ENCODE measurements around the gene ENTPD2.
A peak's percentile ranks its signal among the peaks of the same experiment; 100 is the strongest.

ENTPD2 gene
- 0 to 0.04 (median 0) reads per million in 3 experiments for total RNA-seq

DNA sequence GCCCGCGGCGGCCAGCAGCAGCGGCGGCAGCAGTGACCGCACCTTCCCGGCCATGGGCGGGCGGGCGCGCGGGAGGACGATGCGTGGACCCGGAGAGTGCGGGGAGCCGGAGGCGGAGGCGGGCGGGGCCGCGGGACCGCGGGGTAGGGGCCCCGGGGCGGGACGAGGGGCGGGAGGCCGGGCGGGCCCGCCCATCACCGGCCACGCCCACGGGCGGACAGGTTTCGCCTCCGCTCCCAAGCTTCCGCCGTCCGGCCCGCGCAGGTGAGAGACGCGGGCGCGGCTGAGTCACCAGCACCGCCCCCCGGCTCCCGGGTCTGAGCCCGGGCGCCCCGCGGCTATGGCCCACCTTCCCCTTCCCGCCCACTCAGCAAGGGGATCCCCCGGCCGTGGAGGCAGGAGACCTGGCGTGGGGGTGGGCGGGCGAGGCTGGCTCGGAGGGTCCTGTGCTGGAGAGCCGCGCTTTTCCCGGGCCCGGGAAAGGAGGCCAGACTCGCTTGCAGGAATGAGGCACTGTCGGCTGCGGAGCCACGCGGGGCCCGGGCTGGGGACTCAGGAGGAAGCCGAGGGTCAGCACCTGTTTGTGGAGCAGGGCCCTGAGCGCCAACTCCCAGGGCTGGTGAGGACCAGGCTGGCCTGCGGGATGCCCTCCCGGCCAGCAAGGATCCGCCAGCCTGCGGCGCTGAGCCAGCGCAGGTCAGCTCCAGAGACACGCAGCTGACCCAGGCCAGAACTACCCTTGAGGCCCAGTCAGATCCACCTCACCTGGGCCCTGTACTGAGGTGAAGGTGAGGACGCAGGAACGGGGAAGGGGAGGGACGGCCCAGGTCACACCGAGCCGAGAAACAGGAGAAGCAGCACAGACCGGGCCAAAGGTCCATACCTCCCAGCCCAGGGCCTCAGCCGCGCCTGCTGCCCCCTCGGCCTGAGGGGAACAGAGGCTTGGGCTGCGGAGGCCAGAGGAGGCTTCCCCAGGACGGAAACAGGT, at the start of gene ENTPD2:
TSS of gene ENTPD2 (minus strand) at position 118 of the 988 bp plus-strand sequence. CDS start at position 54, 64 bp downstream.
- no peak for DNase-seq

DNA sequence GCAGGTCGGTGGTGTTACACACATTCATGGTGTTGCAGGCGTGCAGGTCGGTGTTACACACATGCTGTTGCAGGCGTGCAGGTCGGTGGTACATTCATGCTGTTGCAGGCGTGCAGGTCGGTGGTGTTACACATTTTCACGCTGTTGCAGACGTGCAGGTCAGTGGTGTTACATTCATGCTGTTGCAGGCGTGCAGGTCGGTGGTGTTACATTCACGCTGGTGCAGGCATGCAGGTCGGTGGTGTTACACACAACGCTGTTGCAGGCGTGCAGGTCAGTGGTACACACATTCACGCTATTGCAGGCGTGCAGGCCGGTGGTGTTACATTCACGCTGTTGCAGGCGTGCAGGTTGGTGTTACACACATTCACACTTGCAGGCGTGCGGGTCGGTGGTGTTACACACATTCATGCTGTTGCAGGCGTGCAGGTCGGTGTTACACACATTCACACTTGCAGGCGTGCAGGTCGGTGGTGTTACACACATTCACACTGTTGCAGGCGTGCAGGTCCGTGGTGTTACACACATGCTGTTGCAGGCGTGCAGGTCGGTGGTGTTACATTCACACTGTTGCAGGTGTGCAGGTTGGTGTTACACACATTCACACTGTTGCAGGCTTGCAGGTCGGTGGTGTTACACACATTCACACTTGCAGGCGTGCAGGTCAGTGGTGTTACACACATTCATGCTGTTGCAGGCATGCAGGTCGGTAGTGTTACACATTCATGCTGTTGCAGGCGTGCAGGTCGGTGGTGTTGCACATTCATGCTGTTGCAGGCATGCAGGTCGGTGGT, 49.5 kb upstream of the ENTPD2 start:
- no peak for DNase-seq

DNA sequence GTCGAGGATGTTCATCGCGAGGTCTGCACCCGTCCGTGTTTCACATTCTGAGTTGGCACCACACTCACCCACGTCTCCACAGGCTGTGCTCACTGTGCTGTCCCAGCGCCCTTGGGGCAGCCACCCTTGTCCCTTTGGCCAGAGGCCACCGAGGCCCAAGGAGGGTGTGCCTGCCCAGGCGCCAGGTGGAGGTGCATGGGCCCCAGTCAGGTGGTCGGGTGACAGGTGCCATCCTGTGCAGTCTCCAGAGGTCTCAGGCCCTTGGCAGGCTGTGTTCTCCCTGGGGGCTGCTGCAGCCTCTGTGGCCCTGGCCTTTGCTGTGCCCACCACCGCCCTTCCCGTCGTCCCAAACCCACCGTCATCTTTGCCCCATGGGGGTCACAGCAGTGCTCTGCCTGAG, 45.4 kb upstream of the ENTPD2 start:
- DNase-seq, result no peak

DNA sequence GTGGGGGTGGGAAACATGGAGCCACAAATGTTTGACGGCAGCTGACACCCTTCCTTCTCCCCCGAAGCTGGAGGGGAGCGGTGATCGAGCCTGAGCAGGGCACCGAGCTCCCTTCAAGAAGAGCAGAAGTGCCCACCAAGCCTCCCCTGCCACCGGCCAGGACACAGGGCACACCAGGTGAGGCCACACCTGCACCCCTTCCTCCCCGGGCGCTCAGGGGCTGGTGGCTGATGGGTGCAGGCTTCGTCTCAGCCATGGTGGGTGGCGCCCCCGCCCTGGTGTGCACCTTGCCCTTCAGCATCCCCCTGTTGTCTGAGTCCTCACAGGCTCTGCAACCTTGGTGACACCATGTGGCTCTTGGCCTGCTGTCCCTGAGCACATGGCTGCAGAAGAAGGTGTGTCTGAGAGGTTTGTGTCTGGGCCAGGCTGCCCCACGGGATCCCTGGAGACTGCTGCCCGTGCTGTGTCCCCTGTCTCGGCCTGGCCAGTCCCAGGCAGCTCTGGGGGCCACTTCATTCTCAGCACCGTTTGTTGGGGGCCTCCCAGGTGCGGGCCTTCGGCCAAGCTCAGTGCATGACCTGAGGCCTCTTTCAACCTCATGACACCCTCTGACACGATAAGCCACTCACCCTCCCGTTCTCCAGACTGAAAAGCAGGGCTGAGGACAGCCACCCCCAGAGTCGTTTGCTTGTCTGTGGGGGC, 44.1 kb upstream of the ENTPD2 start:
- no peak for DNase-seq

DNA sequence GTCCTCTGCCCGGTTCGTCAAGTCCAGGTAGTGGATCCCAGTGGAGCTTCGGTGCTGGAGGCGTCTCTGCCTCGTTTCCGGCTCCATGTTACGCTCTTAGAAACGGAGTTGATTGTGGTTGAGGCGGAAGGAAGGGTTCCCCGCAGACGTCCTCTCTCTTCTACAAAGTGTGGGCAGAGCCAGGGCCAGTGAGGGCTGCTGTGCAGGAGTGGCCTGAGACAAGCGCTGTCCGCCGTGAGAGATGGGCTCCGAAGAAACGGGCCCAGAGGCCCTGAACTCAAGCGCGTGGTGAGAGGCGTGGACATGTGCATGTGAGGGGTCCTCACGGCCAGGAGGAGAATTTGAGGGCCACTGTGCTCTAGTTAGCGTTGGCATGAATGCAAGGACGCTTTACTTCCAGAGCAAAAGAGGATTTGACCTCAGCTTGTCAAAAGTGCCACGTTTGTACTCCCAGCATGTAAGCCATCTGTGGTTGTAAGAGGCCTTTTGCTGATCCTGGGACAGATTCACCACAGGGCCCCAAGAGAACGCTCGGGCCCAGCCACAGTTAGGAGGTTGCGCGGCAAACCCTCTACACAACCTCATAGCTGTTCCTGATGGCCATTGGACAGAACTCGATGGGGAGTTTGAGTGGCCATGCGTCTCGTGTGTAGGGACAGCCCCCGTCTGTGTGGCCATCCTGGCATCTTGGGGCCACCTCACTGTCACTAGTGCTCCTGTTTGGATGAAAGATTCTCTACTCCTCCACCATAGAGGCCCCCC, 43.1 kb upstream of the ENTPD2 start:
- no peak for DNase-seq

DNA sequence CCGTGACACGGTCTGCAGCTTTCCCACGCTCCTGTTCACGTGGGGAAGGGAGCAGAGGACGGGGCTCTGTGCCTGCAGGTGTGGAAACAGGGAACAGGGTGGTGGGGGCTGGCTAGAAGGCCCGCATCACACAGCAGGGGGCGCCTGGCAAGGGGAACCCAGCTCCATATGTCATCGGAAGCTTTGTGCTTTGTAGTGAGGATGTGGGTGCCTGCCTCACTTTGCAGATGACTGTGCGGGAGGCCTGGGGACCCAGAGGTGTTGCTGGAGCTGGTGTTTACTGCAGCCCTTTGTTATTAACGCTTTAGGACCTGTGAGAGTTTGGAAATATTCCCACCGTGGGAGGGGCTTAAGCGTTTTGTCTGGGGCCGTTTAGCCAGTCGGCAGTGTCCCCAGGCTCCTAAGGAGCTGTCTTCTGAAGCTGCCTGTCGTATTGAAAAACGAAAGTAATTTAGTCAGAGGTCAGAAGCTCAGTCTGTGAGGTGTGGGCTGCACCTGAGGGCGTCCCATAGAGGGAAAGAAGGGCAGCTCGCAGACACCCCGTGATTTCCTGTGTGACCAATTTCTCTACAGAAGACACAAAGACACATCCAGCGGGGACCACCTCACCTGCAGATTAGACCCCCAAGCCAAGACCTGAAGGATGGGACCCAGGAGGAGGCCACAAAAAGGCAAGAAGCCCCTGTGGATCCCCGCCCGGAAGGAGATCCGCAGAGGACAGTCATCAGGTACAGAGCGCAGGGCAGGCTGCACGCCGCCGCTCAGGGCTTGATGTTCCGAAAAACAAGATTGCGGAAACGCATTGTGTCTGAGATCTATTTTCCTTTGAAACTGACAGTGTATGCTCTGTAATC, 42.0 kb upstream of the ENTPD2 start:
- DNase-seq, result peak; percentile 91

DNA sequence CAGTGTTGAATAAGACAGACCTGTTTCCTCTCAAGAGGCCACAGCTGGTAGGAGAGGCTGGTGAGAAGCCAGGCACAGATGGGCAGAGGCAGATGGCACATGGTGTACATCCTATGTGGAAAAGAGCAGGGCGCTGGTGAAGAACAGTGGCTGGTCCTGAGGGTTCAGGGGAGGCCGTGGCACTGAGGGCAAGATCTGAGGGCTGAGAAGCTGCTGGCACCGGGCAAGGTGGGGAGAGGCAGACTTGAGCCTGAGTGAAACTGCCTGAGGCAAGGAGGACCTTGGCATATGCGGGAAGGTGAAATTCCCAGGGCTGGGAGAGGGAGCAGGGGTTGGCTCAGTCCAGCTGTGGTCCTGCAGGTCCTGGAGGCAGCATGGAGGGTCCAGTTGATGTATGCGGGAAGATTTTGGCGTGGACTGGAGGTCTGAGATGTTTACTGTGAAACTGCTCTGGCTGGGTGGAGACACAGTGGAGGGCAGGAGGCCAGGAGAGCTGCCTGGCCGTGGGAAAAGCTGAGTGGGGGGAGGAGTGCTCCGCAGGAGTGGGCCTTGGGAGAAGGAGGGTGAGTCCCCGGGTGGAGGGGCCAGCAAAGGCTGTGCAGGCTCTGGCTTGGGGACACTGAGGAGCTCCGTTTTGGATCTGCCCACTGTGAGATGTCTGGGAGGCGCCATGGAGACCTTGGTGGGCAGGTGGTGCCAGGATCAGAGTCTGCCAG, 35.5 kb upstream of the ENTPD2 start:
- DNase-seq, result no peak

DNA sequence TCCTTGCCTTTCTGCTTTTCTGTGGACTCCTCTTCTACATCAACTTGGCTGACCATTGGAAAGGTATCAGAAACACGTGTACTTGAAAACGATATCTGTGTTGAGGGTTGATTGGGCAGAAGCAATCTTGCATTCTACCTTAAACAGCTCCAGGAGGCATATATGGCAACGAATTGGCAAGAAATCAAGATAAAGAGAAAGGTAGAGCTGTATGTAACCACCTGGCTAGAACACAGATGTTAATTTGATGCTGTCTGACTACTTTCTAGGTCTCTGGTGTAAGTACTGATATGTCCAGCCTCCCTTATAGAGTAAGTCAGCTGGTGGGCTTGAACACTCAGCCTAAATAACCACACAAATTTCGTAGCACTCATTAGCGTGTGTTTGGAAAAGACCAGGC, 34.3 kb upstream of the ENTPD2 start:
- no peak for DNase-seq

DNA sequence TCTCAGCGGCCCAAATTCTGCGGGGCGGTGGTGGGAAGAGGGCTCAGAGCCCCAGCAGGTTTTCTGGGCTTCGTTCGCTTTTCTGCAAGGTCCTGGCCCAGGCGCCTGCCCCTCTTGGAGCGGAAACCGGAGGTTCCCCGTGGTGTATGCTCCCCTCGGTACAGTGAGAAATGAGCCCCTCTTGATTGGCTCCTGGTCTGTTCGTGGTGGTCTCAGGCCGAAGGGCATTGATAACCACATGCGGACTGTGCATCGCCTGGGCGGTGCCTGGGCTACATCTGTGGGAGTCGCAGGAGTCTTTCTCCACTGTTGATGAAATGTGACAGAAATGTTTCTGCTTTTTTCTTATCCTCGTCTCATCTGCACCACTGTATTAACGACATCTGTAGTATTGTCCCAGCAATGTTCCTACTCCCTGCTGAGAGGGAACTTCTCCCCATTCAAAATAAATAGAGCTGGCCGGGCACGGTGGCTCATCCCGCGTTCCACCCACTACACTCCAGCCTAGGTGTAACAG, 33.6 kb upstream of the ENTPD2 start:
- DNase-seq, result no peak

DNA sequence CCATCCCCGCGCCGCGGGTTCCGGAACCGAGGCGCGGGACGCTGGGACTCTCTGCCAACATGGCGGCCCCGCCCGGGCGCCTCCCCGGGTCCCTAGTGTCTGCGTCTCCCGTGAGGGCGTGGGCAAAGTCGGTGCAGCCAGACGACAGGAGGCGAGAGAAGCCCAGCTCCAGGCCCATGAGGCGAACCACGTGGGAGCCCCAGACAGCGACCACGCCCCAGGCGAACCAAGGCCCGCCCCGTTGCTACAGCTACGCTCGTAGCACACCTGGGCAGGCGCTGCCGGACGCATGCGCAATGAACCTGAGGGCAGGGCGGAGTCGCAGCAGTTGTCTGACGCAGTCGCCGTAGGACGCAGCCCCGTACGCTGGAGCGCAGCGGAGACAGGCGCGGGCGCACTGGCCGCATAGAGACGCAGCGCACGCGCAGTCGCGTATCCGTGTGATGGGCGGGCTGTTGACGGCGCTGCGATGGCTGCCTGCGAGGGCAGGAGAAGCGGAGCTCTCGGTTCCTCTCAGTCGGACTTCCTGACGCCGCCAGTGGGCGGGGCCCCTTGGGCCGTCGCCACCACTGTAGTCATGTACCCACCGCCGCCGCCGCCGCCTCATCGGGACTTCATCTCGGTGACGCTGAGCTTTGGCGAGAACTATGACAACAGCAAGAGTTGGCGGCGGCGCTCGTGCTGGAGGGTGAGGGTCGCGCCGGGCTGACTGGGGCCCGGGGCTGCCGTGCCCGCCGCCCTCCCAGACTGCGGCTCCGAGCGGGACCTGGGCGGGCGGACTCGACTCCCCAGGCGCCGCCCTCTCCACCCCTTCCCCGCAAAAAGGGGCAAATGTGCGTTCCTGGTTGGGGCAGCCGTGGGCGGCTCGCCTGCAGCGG, 32.9 kb upstream of the ENTPD2 start, which contains the start of gene MAN1B1:
TSS of gene MAN1B1 (plus strand) at position 455 of the 878 bp plus-strand sequence. CDS start at position 470, 15 bp downstream.
- peak; percentile 100 for DNase-seq

DNA sequence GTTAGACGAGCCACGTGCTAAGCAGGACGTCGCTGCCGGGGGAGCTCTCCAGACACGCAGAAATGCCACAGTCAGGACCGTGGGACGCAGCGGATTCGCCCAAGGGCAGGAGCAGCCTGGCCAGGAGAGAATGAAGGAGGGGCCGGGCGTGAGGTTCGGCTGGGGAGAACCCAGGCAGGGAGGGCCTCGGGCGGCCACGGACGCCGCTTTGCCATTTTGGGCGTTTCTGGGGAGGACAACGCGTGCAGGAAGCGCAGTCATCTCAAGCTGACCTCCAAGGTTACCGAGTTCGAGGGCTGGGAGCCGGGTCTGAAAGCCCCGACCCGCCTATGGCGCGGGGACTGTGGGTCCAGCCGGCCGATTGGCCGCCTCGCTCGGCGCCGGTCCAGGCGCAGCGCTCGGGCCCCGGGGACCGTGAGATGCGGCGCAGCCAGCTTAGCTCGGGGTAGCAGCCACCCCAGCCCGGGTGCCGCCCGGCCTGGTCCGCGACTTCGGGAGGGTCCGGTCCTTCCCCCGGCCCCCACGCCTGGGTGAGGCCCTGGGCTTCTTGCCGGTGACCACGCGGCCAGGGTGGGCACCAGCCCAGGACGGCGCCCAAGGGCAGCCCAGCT, 32.2 kb upstream of the ENTPD2 start:
- peak; percentile 13 for DNase-seq

DNA sequence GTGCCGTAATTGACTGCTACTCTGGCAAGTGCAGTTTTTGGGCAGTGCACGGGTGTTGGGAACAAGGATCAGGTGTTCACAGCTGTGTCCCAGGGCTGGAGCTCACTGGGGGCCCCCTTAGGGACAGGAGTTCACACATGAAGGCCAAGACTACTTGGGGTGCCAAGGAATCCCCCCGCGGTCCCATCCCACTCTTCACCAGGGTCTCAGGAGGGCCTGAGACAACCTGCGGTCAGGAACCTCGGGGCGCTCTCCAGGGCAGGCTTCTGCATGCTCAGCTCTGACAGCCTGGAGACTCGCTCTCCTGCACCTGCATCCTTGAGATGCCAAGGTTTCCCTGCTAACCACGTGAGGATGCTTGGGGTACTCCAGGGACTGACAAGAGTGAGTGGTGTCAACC, 30.7 kb upstream of the ENTPD2 start:
- DNase-seq, result no peak

DNA sequence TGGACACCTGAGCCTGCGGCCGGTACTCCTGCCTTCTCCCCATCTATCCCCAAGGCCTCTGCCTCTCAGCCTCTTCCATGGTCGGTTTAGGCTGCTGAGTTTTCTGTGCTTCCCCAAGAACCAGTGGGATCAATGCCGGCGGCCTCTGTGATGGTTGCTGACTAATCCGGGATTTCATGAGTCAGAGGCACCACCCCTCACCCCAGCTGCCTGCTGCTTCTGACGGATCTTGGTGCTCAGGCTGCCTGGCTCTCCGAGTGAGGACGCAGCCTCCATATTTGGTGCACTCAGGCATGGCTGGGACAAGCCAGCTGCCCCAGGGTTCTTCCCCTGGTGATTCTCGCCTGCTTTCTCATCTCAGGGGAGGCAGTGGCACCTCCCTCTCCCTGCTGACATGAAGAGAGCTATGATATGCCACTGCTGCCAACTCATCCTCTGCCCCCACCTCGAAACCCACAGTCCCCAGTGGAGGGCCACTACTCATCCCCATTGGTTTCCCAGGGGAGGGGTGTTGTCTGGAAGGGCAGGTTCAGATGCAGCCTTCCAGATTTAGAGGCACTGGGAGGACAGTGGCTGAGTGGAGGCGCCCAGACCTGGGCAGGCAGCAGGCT, 29.6 kb upstream of the ENTPD2 start:
- no peak for DNase-seq

DNA sequence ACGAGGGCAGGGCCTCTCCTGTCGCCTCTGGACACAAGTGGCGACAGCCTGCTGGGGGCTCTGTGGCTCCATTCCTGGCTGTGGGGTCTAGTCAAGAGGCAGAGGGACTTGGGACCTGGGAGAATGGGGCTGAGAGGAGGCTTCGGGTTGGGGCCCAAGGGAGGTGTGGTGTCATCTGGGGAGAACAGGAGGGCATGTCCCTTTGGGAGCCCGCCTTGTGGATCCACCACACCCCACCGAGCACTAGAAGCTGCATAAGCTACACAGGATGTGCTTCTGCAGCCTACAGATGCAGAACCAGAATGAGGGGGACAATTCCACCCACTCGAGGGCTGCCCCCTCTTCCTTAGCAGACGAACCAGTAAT, 29.0 kb upstream of the ENTPD2 start:
- no peak for DNase-seq

DNA sequence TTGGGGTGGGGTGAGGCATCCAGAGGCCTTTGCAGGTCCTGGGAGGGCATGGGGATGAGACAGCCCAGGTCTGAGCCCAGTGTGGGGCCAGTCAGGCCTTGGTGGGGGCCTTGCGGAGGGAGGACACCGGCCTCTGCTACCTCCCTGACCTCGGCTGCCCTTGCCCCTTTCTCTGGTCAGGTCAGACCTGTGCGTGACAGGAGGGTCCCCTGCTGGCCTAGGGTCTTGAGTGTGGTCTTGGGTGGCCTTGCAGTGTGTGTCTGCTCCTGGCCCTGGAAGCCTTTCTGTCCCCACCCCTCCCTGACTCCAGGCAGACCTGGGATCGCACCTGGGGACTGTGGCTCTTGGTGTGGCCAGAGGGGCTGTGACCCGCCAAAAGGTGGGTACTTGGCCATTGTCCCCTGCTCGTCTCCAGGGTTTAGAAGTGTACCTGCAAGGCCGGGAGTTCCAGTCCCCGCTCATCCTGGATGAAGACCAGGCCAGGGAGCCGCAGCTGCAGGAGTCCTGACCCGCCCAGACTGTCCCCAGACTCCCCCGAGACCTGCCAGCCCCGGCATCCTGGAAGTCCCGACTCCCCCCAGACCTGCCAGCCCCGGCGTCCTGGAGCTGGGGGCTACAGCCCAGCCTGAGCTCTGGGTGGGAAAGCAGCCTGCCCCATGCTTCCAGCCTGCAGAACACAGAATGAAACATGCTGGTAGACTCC, 28.5 kb upstream of the ENTPD2 start:
- no peak for DNase-seq

DNA sequence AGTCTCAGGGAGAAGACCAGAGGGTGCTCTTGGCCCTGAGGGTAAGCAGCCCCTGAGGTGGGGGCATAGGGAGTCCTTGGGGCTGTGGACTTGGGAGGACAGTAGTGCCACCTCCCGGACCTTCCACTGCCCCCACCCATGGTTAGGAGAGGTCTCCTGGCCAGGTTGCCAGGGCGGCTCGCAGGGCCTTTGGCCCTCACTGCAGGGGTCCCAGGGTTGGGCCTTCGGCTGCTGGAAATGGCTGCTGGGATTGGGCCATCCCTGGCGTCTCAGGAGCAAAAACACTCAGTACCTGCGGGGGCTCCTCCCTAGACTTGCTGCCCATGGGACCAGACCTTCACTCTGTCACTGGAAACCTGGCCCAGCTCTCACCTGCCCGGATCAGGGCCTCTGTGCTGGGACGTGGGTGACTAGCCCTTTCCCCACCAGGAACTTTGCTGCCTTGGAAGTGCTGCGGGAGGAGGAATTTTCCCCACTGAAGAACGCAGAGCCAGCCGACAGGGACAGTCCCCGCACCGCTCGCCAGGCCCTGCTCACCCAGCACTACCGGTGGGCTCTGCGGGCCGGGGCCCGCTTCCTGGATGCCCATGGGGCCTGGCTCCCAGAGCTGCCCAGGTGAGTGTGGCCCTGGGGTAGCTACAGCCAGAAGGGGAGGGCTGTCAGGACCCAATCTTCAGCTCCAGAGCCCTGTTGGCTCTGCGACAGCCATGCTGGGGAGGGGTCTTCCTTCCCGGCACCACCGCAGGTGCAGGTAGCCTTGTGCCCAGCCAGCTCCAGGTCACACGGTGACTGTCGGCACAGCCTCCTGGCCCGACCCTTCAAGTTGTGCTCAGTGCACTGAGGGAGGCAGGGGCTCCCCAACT, 26.6 kb upstream of the ENTPD2 start:
- no peak for DNase-seq

DNA sequence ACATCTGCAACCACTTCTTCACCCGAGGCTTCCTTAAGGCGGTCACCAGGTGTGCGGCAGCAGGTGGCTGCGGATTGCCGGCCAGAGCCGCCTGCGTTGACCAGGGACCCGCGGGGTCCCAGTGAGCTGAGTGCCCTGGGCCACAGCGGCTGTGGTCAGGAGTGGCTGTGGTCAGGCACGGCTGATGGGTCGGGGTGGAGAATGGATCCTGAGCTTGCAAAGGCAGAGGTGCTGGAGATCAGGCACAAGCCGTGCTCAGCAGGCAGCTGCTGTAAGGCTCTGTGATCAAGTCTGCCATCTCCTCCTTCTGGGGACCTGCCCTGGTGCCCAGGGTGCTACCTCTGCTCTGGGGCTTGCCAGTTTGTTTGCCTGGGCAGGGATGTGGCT, 25.5 kb upstream of the ENTPD2 start:
- DNase-seq, result no peak

All from central memory CD4-positive, alpha-beta T cell (primary cell).